ENCODE results near the gene ZDHHC9.

GRCh38 chrX:129781134-129781672 lies 62.5 kb downstream of the ZDHHC9 start:
- TF ChIP-seq GATA3 (IDR thresholded peaks at IDR 0.05; ENCODE audit: low read depth, low read length), result no peak
- no peak for TF ChIP-seq GATA2 (IDR thresholded peaks at IDR 0.05; ENCODE audit: low read depth, low read length)
